GM12878 (cell line): Measurements from ENCODE around the gene NOS1AP. TPM values are rescaled to one million over a fixed set of nuclear protein-coding genes. Genes with fewer than 3 reads are reported as not detected.

Experiments used
- ATAC-seq: fragments of 200-7000 bp; cut with Tn5 transposase; 3 replicates; pipeline ENCODE4 v1.9.1; 2020; ENCODE audit warnings: mild to moderate bottlenecking, moderate library complexity
- BruUV-seq: library from RNA; stranded (reverse); fragments of 400-500 nt; replicated peaks from 2 replicates; lab custom pipeline; 2021; lab: Mats Ljungman, UMichigan
- CTCF ChIA-PET: fragments of 300-600 bp; sonication (Branson Sonifier 250); formaldehyde crosslinking; extraction: SDS; loops from one replicate; lab custom pipeline; 2021; ENCODE audit warnings: inconsistent platforms; lab: Yijun Ruan, JAX
- POLR2A ChIA-PET: fragments of 350-600 bp; formaldehyde crosslinking; extraction: SDS; loops from one replicate; lab custom pipeline; 2021; ENCODE audit warnings: inconsistent platforms; lab: Charles Lee
- RAD21 ChIA-PET: fragments of 300-600 bp; sonication (Branson Sonifier 250); formaldehyde crosslinking; loops from one replicate; lab custom pipeline; 2023; ENCODE audit warnings: antibody characterized with exemption; ENCODE audit not compliant: unreplicated experiment; lab: Charles Lee
- SMC1A ChIA-PET: fragments of 300-600 bp; sonication (Branson Sonifier 250); formaldehyde crosslinking; loops from one replicate; lab custom pipeline; 2023; ENCODE audit not compliant: unreplicated experiment, uncharacterized antibody; lab: Charles Lee
- DNase-seq: peaks from one replicate; pipeline ENCODE4 v3.0.0-alpha.2; 2011; ENCODE audit warnings: low read depth, low spot score
- FAIRE-seq: peaks from 3 replicates; lab custom pipeline; 2011; peaks lifted over from hg19 to GRCh38; lab: Jason Lieb, UNC
- H2AFZ ChIP-seq: 2 replicates; pipeline ENCODE4 v1.6.0; 2011; ENCODE audit warnings: low read depth, low read length, control low read depth; ENCODE audit not compliant: control insufficient read depth
- H3K27ac ChIP-seq: 2 replicates; pipeline ENCODE4 v1.5.1; 2011; ENCODE audit warnings: control low read depth; ENCODE audit not compliant: control insufficient read depth, insufficient read depth
- H3K27me3 ChIP-seq, 2 experiments: replicated peaks in 1 of 2; 2 replicates each; pipeline versions ENCODE4 v1.6.0 to v1.6.1; 2011; ENCODE audit warnings: low read length in 1 of 2; ENCODE audit not compliant: control insufficient read depth in 2 of 2, insufficient read depth in 2 of 2
- H3K36me3 ChIP-seq, 2 experiments: 2 replicates each; pipeline ENCODE4 v1.5.1; 2011; ENCODE audit warnings: low read length in 1 of 2; ENCODE audit not compliant: control insufficient read depth in 2 of 2, insufficient read depth in 2 of 2
- H3K4me1 ChIP-seq: 2 replicates; pipeline ENCODE4 v1.6.1; 2011; ENCODE audit warnings: mild to moderate bottlenecking, low read length, moderate library complexity, mixed read lengths; ENCODE audit not compliant: control insufficient read depth, insufficient read depth
- H3K4me2 ChIP-seq: 2 replicates; pipeline ENCODE4 v1.6.0; 2011; ENCODE audit warnings: control low read depth; ENCODE audit not compliant: control insufficient read depth, insufficient read depth
- H3K4me3 ChIP-seq: fragments of 200-600 bp; sonication (generic); 2 replicates; pipeline ENCODE4 v1.5.1; 2016
- H3K79me2 ChIP-seq: 2 replicates; pipeline ENCODE4 v1.6.0; 2011; ENCODE audit warnings: low read length; ENCODE audit not compliant: control insufficient read depth, insufficient read depth
- H3K9ac ChIP-seq: 2 replicates; pipeline ENCODE4 v1.8.0; 2011; ENCODE audit warnings: low read length, control low read depth, mixed read lengths; ENCODE audit not compliant: control insufficient read depth, insufficient read depth
- H3K9me3 ChIP-seq: replicated peaks from 3 replicates; pipeline ENCODE4 v1.5.1; 2011; ENCODE audit warnings: mild to moderate bottlenecking, low read length; ENCODE audit not compliant: control insufficient read depth, insufficient read depth
- H4K20me1 ChIP-seq: 2 replicates; pipeline ENCODE4 v1.6.0; 2011; ENCODE audit not compliant: control insufficient read depth, insufficient read depth
- CEBPB ChIP-seq, 2 experiments: fragments of 150-350 bp in 1 of 2; IDR thresholded peaks; 2 replicates each; pipeline ENCODE4 v1.6.1; 2012 to 2014; ENCODE audit warnings: low read depth in 2 of 2, low read length in 2 of 2, borderline replicate concordance in 1 of 2, inconsistent platforms in 1 of 2
- CHD4 ChIP-seq: fragments of 200-600 bp; sonication (generic); IDR thresholded peaks from 2 replicates; pipeline ENCODE4 v1.6.1; 2016; ENCODE audit warnings: mild to moderate bottlenecking
- ESRRA ChIP-seq: IDR thresholded peaks from 2 replicates; pipeline ENCODE4 v1.6.1; 2012; ENCODE audit warnings: mild to moderate bottlenecking, low read length, improper control_type of control experiment
- IRF4 ChIP-seq: IDR thresholded peaks from 2 replicates; pipeline ENCODE4 v1.6.1; 2011; ENCODE audit warnings: low read depth, low read length
- MTA3 ChIP-seq: IDR thresholded peaks from 2 replicates; pipeline ENCODE4 v1.6.1; 2012; ENCODE audit warnings: low read length, inconsistent platforms, borderline replicate concordance
- NRF1 ChIP-seq: conservative IDR thresholded peaks from 2 replicates; pipeline ENCODE4 v1.6.1; 2011; ENCODE audit warnings: mild to moderate bottlenecking, low read depth, low read length, improper control_type of control experiment
- POLR2A ChIP-seq: IDR thresholded peaks from 2 replicates; pipeline ENCODE4 v1.6.1; 2011; ENCODE audit warnings: low read depth, mild to moderate bottlenecking, low read length
- RAD51 ChIP-seq: fragments of 450-650 bp; IDR thresholded peaks from 2 replicates; pipeline ENCODE4 v1.6.1; 2016; ENCODE audit warnings: moderate library complexity, mild to moderate bottlenecking, inconsistent platforms
- SPI1 ChIP-seq: IDR thresholded peaks from 2 replicates; pipeline ENCODE4 v1.6.1; 2011; ENCODE audit warnings: low read depth, mild to moderate bottlenecking, low read length, moderate library complexity, borderline replicate concordance; ENCODE audit not compliant: insufficient read depth
- SUZ12 ChIP-seq: fragments of 200-600 bp; sonication (generic); IDR thresholded peaks from one replicate; pipeline ENCODE4 v1.6.1; 2018; ENCODE audit warnings: antibody characterized with exemption, mild to moderate bottlenecking; ENCODE audit not compliant: unreplicated experiment
- ZSCAN29 ChIP-seq: fragments of 450-650 bp; IDR thresholded peaks from 2 replicates; pipeline ENCODE4 v1.6.1; 2017; ENCODE audit warnings: mild to moderate bottlenecking, moderate library complexity
- WGBS: methylation state at CpG from one replicate; pipeline ENCODE4 v1.1.6; 2016; ENCODE audit warnings: low lambda C conversion rate; ENCODE audit not compliant: insufficient replicate concordance, insufficient coverage; ENCODE audit errors: missing lambda C conversion rate; 5-methylcytosine and 5-hydroxymethylcytosine counted together
- in situ Hi-C: fragments of 300-500 bp; cut with MboI; formaldehyde crosslinking; loops from 9 replicates; pipeline ENCODE4 v1.14.3; 2018; ENCODE audit warnings: mixed read lengths
- intact Hi-C: fragments of 100-400 bp; cut with micrococcal nuclease; formaldehyde crosslinking; loops from one replicate; pipeline ENCODE4 v1.14.2; 2022; ENCODE audit not compliant: unreplicated experiment
- polyA plus RNA-seq, 11 experiments: library from polyadenylated mRNA; depleted of rRNA in 4 of 11; unstranded in 6 of 11; stranded (reverse) in 5 of 11; fragments of >200 nt; fragmentation: Nextera tagmentation in 4 of 11; fragmentation: Illumina TruSeq in 1 of 11; extraction: Ambion mirVana in 4 of 11; extraction: Trizol in 1 of 11; gene quantifications; 1 replicate in 1 of 11; 2 replicates in 10 of 11; pipeline versions ENCODE4 v1.2.1 to v1.2.3, GENCODE V29; 2011 to 2016; ENCODE audit warnings: inconsistent platforms in 2 of 11, missing spikeins in 2 of 11, low read depth in 1 of 11
- total RNA-seq, 4 experiments: library from RNA; depleted of rRNA in 3 of 4; stranded (reverse); fragments of >200 nt in 3 of 4; fragmentation: Illumina TruSeq in 1 of 4; extraction: Trizol in 1 of 4; gene quantifications; 2 replicates each; pipeline versions ENCODE4 v1.2.1 to v1.2.3, GENCODE V29; 2013 to 2021
- TF ChIP-seq, protein P1 (sequence below): IDR thresholded peaks from 2 replicates; pipeline ENCODE4 v1.6.1; 2012; ENCODE audit warnings: low read depth, low read length, improper control_type of control experiment

Gene NOS1AP
- total and polyA plus RNA-seq, 10 of the 15 experiments (the other 5 are each of a cell fraction or from before 2014, with no cell fraction given): 0.03 to 0.15 TPM; not detected in 8

DNA sequence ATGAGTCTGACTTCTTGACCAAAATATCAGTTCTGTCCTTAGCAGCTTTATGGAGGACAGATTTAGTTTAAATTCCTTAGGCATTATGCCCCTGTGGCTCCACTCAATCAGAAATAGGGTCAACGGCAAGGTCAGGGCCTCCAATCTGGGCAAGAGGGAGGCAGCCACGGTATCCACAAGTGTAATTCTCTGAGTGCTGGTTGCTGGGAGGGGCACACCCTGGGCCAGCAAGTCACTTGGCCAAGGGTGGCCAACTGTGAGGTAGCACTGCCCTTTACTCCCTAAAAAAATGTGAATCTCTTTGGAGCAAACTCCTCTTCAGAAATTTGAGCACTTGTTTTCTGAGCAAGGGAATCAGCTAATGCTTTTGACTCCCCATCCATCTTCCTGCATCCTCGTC is 294.3 kb downstream of the NOS1AP start (continued):
- TF ChIP-seq, protein P1, sequence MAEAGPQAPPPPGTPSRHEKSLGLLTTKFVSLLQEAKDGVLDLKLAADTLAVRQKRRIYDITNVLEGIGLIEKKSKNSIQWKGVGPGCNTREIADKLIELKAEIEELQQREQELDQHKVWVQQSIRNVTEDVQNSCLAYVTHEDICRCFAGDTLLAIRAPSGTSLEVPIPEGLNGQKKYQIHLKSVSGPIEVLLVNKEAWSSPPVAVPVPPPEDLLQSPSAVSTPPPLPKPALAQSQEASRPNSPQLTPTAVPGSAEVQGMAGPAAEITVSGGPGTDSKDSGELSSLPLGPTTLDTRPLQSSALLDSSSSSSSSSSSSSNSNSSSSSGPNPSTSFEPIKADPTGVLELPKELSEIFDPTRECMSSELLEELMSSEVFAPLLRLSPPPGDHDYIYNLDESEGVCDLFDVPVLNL: no peak

DNA sequence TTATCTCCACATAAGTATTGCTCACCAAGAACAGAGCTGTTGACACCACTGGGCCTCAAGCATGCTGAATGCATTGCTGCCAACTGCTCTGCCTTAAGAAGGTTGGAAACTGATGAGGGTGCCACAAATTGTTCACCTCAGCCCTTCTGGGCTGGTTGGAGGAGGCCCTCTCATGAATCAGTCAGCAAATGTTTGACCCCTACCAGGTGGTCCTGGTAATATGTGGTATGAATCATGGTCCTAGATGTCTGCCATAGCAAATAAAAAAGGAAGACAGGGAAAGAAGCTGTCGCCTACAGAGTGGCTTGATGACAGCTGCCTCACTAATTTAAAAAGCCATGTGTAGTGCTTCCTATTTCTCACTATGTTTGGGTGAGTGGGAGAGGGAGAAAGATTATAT is 295.0 kb downstream of the NOS1AP start:
- no peak overlapping the region for H3K4me2 ChIP-seq
- H3K9ac ChIP-seq: no peak overlapping the region
- no peak overlapping the region for H3K27ac ChIP-seq
- 0% methylated on average over 1 of the region's 1 CpG for WGBS
- H3K79me2 ChIP-seq: no peaks in the 10 kb centered on the region
- no peaks in the 10 kb centered on the region for H3K27me3 ChIP-seq
- H3K9me3 ChIP-seq: no peaks in the 10 kb centered on the region
- H3K4me1 ChIP-seq: peaks cover 17% of the 10 kb centered on the region
- ChIA-PET RAD21 (no interaction called here), POLR2A (interaction anchor here (0.8 kb wide), 1 partner anchor 23 kb away, joined by 3 read pairs; no protein-coding TSS in a partner anchor), CTCF (interaction anchor here (8.0 kb wide), 1 partner anchor 27 kb away, joined by 104 read pairs; no protein-coding TSS in a partner anchor), SMC1A (interaction anchor here (0.6 to 2.2 kb wide), 3 partner anchors 8 to 60 kb away, joined by 5 to 17 read pairs (median 6); no protein-coding TSS in a partner anchor)
- no peaks in the 10 kb centered on the region for H4K20me1 ChIP-seq
- DNase-seq: no peak
- FAIRE-seq: no peak
- BruUV-seq: no TSS peak
- H3K4me3 ChIP-seq: no peak overlapping the region
- TF ChIP-seq IRF4 (no peak), ESRRA (no peak), RAD51 (no peak), SPI1 (no peak), NRF1 (no peak), CHD4 (no peak), MTA3 (no peak), POLR2A (no peak), SUZ12 (no peak), ZSCAN29 (no peak), CEBPB (IDR thresholded peaks at IDR 0.05; ENCODE audit: borderline replicate concordance in 1 of 2, low read depth in 2 of 2, low read length in 2 of 2) (no peak)
- intact Hi-C loops: no loop called here
- no peak for ATAC-seq
- H2AFZ ChIP-seq: no peak overlapping the region
- H3K36me3 ChIP-seq: no peaks in the 10 kb centered on the region
- in situ Hi-C loops: no loop called here
